GM13977 (cell line): ENCODE results near the gene CTSK.
"Not testable (repeated sequence)": the region's sequence is repeated elsewhere in the genome, so short reads cannot be mapped to it uniquely, and the experiment has no call there.

Experiments used
- DNase-seq: peaks from one replicate; pipeline ENCODE4 v3.0.0; 2012; ENCODE audit warnings: low spot score
- CTCF ChIP-seq: IDR thresholded peaks from 2 replicates; pipeline ENCODE4 v1.5.1; 2012; ENCODE audit warnings: mild to moderate bottlenecking, control low read depth; ENCODE audit not compliant: insufficient read depth; ENCODE audit errors: extremely low read depth, missing control alignments
- in situ Hi-C: fragments of 300-500 bp; cut with MboI; formaldehyde crosslinking; loops from one replicate; pipeline ENCODE4 v1.12.0; 2022; ENCODE audit warnings: low sequenced_read_pairs, low pct_unique_long_range_greater_than_20kb, mixed read lengths, inconsistent platforms; ENCODE audit not compliant: unreplicated experiment

The CTSK gene

GRCh38 chr1:150807249-150808023, 624 bp downstream of the CTSK start:
- DNase-seq: no peak
- no peak for TF ChIP-seq CTCF
- in situ Hi-C loops: no loop called here

DNA sequence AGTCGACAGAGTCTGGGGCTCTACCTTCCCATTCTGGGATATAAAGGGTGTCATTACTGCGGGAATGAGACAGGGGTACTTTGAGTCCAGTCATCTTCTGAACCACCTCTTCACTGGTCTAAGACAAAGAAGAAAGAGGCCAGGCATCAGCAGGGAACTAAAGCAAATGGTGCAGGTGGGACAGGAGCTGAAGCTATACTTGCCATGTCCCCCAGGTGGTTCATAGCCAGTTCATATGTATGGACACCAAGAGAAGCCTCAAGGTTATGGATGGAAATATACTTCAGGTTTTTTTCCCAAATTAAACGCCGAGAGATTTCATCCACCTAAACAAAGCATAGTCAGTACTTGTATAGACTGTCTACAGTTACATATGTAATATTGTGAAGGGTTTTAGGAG, 2.2 kb downstream of the CTSK start:
- TF ChIP-seq CTCF: no peak
- no peak for DNase-seq
- in situ Hi-C loops: no loop called here

- no peak for DNase-seq
- in situ Hi-C loops: no loop called here
- TF ChIP-seq CTCF: no peak
Observed at GRCh38 chr1:150804671-150805070, 3.4 kb downstream of the CTSK start.

DNA sequence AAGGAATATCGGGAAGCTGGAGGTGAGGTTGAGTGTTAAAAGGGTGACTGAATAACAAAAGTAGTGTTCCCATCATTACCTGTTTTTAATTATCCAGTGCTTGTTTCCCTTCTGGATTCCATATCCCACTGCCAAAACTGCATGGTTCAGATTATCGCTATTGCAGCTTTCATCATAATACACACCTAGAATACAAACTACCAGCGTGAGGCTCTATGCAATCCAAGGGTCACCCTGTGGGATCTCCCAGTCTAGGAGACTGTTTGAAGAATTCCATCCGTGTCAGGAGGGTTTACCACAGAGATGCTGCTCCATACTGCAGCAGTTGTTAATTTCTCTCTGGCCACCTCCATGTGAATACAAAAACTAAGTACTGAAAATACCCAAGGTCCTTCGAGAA, 9.0 kb downstream of the CTSK start:
- in situ Hi-C loops: no loop called here
- TF ChIP-seq CTCF: no peak
- DNase-seq: no peak

- no peak for TF ChIP-seq CTCF
- in situ Hi-C loops: no loop called here
Observed at GRCh38 chr1:150798525-150798924, 9.5 kb downstream of the CTSK start.

DNA sequence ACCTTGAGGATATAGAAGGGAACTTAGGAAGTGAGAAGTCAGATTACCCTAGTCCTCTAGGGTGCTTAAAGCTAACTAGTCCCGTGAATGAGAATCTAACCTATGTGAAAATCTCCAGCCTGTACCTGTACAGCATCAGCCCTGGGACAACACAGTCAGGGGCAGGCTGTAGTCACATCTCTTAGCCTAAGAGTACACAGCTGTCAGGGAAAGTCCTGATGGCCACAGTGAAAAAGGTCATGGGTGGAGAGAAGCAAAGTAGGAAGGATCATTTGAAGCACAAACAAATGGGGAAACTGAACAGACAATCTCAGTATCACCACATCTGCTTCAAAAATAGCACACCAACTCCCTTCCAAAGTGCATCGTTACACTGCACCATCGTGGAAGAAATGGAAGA, 11.7 kb downstream of the CTSK start:
- in situ Hi-C loops: no loop called here

More at GRCh38 chr1:150798525-150798924, 9.5 kb downstream of the CTSK start:
- no peak for DNase-seq

DNA sequence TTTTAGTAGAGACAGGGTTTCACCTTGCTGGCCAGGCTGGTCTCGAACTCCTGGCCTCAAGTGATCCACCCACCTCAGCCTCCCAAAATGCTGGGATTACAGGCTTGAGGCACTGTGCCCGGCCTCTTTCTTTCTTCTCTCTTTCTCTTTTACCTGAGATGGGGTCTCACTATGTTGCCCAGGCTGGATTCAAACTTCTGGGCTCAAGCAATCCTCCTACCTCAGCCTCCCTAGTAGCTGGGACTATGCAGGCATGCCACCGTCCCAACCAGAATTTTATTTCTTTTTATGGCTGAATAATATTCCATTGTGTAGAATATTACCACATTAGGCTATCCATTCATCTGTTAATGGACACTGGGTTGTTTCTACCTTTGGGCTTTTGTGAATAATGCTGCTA, 14.3 kb downstream of the CTSK start:
- DNase-seq, in situ Hi-C loops: not testable (repeated sequence)

More for the DNA sequence above, 11.7 kb downstream of the CTSK start:
- no peak for TF ChIP-seq CTCF
- no peak for DNase-seq
